Measurements from ENCODE around the gene IFT88. TPM values are rescaled to one million over a fixed set of nuclear protein-coding genes. Genes with fewer than 3 reads are reported as not detected.

The IFT88 gene
- total RNA-seq, 1 donor from 2014 or later, result 5.9 TPM

- no peak for TF ChIP-seq CTCF (IDR thresholded peaks at IDR 0.05)
- no peak overlapping the region for H3K27ac Mint-ChIP-seq (ENCODE audit: unreplicated experiment)
- H3K4me3 Mint-ChIP-seq (ENCODE audit: unreplicated experiment), result no peak overlapping the region
- H3K27me3 Mint-ChIP-seq (ENCODE audit: low read depth), result no peaks in the 10 kb centered on the region
- peaks cover 12% of the 10 kb centered on the region for H3K36me3 Mint-ChIP-seq (ENCODE audit: low read depth)
- H3K9me3 Mint-ChIP-seq (ENCODE audit: low read depth), result peaks cover 6% of the 10 kb centered on the region
- no peak for DNase-seq (ENCODE audit: low spot score)
- no peaks in the 10 kb centered on the region for H3K4me1 Mint-ChIP-seq (ENCODE audit: low read depth)
These were observed 57.3 kb downstream of the IFT88 start for GRCh38 chr13:20624213-20624612.

- H3K4me3 Mint-ChIP-seq (ENCODE audit: unreplicated experiment), result no peak overlapping the region
- no peaks in the 10 kb centered on the region for H3K27me3 Mint-ChIP-seq (ENCODE audit: low read depth)
- H3K4me1 Mint-ChIP-seq (ENCODE audit: low read depth), result peaks cover 7% of the 10 kb centered on the region
- DNase-seq (ENCODE audit: low spot score), result no peak
- H3K27ac Mint-ChIP-seq (ENCODE audit: unreplicated experiment), result no peak overlapping the region
- no peaks in the 10 kb centered on the region for H3K9me3 Mint-ChIP-seq (ENCODE audit: low read depth)
- no peak for TF ChIP-seq CTCF (IDR thresholded peaks at IDR 0.05)
- peaks cover 10% of the 10 kb centered on the region for H3K36me3 Mint-ChIP-seq (ENCODE audit: low read depth)
These were observed 66.8 kb downstream of the IFT88 start for GRCh38 chr13:20633802-20634201.

- no peak overlapping the region for H3K4me3 Mint-ChIP-seq (ENCODE audit: unreplicated experiment)
These were observed 69.1 kb downstream of the IFT88 start for GRCh38 chr13:20636079-20636478.

GRCh38 chr13:20637811-20638210 is 70.9 kb downstream of the IFT88 start:
- Mint-ChIP-seq H3K27me3 (ENCODE audit: low read depth) (no peaks in the 10 kb centered on the region), H3K36me3 (ENCODE audit: low read depth) (peaks cover 5% of the 10 kb centered on the region), H3K4me3 (ENCODE audit: unreplicated experiment) (no peak overlapping the region), H3K27ac (ENCODE audit: unreplicated experiment) (no peak overlapping the region), H3K4me1 (ENCODE audit: low read depth) (peaks cover 7% of the 10 kb centered on the region), H3K9me3 (ENCODE audit: low read depth) (no peaks in the 10 kb centered on the region)
- TF ChIP-seq CTCF (IDR thresholded peaks at IDR 0.05), result no peak
- no peak for DNase-seq (ENCODE audit: low spot score)

More at GRCh38 chr13:20636079-20636478, 69.1 kb downstream of the IFT88 start:
- no peaks in the 10 kb centered on the region for H3K27me3 Mint-ChIP-seq (ENCODE audit: low read depth)
- peaks cover 7% of the 10 kb centered on the region for H3K4me1 Mint-ChIP-seq (ENCODE audit: low read depth)
- H3K36me3 Mint-ChIP-seq (ENCODE audit: low read depth), result peaks cover 8% of the 10 kb centered on the region
- no peaks in the 10 kb centered on the region for H3K9me3 Mint-ChIP-seq (ENCODE audit: low read depth)
- TF ChIP-seq CTCF (IDR thresholded peaks at IDR 0.05), result no peak
- no peak overlapping the region for H3K27ac Mint-ChIP-seq (ENCODE audit: unreplicated experiment)
- no peak for DNase-seq (ENCODE audit: low spot score)

- Mint-ChIP-seq H3K4me1 (ENCODE audit: low read depth) (peaks cover 6% of the 10 kb centered on the region), H3K36me3 (ENCODE audit: low read depth) (peaks cover 15% of the 10 kb centered on the region), H3K4me3 (ENCODE audit: unreplicated experiment) (no peak overlapping the region), H3K27ac (ENCODE audit: unreplicated experiment) (no peak overlapping the region), H3K27me3 (ENCODE audit: low read depth) (no peaks in the 10 kb centered on the region), H3K9me3 (ENCODE audit: low read depth) (peaks cover 16% of the 10 kb centered on the region)
- TF ChIP-seq CTCF (IDR thresholded peaks at IDR 0.05), result no peak
- no peak for DNase-seq (ENCODE audit: low spot score)
These were observed 80.8 kb downstream of the IFT88 start for GRCh38 chr13:20647758-20648157.
